ENCODE measurements around the gene DIS3. TPM values are rescaled to one million over a fixed set of nuclear protein-coding genes. Genes with fewer than 3 reads are reported as not detected.

The DIS3 gene
- total RNA-seq, 4 donors from 2014 or later = 23.6 to 30.8 (median 28.1) TPM

DNA sequence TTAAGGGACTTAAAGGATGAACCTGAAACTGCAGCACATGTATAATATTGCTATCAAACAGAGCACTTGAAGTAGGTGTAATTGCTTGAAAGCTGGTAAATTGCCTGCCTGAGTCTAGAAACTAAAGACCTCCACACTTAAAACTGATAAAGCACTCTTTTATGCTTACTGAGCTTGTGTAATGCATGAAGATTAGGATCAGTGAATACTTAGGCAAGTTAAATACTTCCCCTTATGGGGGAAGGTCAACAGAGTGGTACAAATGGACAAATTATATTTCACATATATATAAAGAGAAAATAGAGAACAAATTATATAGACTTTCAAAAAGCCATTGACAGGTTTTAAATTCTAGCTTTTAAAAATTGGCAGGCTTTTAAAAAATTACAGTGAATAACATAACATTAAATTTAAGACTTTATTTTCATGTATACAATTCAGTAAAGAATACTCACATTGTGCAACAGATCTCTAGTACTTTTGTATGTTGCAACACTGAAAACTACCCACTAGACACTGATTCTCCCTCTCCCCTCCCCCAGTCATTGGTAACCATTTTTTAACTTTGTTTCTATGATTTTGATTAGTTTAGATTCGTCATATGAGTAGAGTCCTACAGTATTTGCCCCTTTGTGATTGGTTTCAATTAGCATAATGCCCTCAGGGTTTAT, 24.1 kb upstream of the DIS3 start:
- TF ChIP-seq, protein P1, sequence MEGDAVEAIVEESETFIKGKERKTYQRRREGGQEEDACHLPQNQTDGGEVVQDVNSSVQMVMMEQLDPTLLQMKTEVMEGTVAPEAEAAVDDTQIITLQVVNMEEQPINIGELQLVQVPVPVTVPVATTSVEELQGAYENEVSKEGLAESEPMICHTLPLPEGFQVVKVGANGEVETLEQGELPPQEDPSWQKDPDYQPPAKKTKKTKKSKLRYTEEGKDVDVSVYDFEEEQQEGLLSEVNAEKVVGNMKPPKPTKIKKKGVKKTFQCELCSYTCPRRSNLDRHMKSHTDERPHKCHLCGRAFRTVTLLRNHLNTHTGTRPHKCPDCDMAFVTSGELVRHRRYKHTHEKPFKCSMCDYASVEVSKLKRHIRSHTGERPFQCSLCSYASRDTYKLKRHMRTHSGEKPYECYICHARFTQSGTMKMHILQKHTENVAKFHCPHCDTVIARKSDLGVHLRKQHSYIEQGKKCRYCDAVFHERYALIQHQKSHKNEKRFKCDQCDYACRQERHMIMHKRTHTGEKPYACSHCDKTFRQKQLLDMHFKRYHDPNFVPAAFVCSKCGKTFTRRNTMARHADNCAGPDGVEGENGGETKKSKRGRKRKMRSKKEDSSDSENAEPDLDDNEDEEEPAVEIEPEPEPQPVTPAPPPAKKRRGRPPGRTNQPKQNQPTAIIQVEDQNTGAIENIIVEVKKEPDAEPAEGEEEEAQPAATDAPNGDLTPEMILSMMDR (IDR thresholded peaks at IDR 0.05; ENCODE audit: low read depth) = no peak

GRCh38 chr13:72804301-72804700, 22.6 kb upstream of the DIS3 start:
- TF ChIP-seq, protein P1 (IDR thresholded peaks at IDR 0.05; ENCODE audit: low read depth) = no peak

- TF ChIP-seq, protein P1 (IDR thresholded peaks at IDR 0.05; ENCODE audit: low read depth) = no peak
These were observed 17.1 kb upstream of the DIS3 start for GRCh38 chr13:72798817-72799216.

DNA sequence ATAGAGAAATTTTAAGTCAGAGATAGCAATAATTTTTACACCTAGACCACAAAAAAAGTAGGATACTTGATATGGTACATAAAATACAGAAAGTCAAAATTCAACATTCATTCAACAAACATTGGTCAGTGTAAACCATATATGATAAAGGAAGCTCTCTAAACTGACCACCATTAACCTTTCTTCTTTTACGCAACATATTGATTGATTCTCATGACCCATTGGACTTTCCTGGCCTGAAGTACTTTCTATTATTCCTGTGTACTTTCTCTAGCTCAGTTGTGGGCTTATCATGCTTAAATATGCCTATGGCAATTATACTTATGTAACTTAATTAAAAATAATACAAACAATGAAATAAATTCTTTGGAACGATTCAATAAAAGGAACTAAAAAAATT, 10.9 kb upstream of the DIS3 start:
- TF ChIP-seq, protein P1 (IDR thresholded peaks at IDR 0.05; ENCODE audit: low read depth) = no peak

DNA sequence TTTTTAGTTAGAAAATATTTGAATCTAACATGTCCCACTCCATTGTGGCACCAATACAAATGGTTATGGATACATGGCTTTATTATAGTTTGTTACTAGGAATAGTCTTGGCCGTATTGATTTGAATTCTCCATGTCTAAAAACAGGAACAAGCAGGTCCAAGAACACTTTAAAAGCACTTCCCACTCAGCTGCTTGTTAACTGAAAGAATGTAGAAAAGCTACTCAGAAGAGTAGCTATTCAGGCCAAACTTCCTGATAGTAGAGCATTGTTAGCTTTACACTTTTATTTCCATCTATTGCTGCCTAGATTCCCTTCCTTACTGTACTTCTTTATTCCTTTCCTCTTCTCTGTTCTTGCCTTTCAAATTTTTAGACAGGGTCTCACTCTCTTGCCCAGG, 7.1 kb upstream of the DIS3 start:
- TF ChIP-seq, protein P1 (IDR thresholded peaks at IDR 0.05; ENCODE audit: low read depth) = no peak

DNA sequence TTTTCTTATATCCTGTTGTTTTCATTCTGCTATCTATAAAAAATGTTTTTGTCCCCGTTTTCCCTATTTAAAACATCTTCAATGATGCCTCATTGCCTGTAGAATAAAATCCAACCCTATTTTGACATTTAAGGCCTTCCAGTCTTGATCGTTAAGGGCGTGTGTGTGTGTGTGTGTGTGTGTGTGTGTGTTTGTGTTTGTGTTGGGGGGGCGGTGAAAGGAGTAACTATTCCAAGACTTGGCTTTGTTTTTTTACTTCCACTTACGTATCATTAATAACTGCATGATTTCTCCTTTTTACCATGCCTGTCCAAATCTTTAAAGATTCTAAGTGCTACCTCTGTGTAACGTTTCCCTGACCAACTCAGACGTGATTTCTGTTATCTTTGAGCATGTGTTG, 1.0 kb upstream of the DIS3 start:
- TF ChIP-seq, protein P1 (IDR thresholded peaks at IDR 0.05; ENCODE audit: low read depth) = no peak

- TF ChIP-seq, protein P1 (IDR thresholded peaks at IDR 0.05; ENCODE audit: low read depth) = no peak
These were observed 7.7 kb downstream of the DIS3 start for GRCh38 chr13:72774019-72774418.

All from subcutaneous adipose tissue (tissue), 4 donors.